HFF-Myc (cell line): ENCODE results near the gene ENO2.

Experiments used
- DNase-seq: peaks from one replicate; pipeline ENCODE4 v3.0.0-alpha.2; 2011; ENCODE audit warnings: low read depth; ENCODE audit errors: extremely low read depth
- H3K4me3 ChIP-seq: replicated peaks from 2 replicates; pipeline ENCODE4 v1.5.1; 2011; ENCODE audit warnings: low read depth, mild to moderate bottlenecking, control low read depth, low read length
- CTCF ChIP-seq: IDR thresholded peaks from 2 replicates; pipeline ENCODE4 v1.5.1; 2012; ENCODE audit warnings: mild to moderate bottlenecking, low read depth, low read length, control low read depth; ENCODE audit errors: missing control alignments

Gene ENO2

GRCh38 chr12:6945613-6946012, 31.2 kb downstream of the ENO2 start:
- TF ChIP-seq CTCF = no peak
- DNase-seq = no peak
- H3K4me3 ChIP-seq = peak overlapping the region; percentile 78

- DNase-seq = no peak
Observed at GRCh38 chr12:6946033-6946919, 31.9 kb downstream of the ENO2 start.

GRCh38 chr12:6946920-6947374, 32.6 kb downstream of the ENO2 start:
- no peak overlapping the region for H3K4me3 ChIP-seq
- no peak for DNase-seq
- TF ChIP-seq CTCF = no peak

More at GRCh38 chr12:6946033-6946919, 31.9 kb downstream of the ENO2 start:
- TF ChIP-seq CTCF = no peak
- H3K4me3 ChIP-seq = no peak overlapping the region

GRCh38 chr12:6947615-6948014, 33.2 kb downstream of the ENO2 start:
- TF ChIP-seq CTCF = no peak
- no peak overlapping the region for H3K4me3 ChIP-seq
- no peak for DNase-seq

GRCh38 chr12:6948873-6949594, 34.7 kb downstream of the ENO2 start:
- no peak for TF ChIP-seq CTCF
- no peak overlapping the region for H3K4me3 ChIP-seq
- no peak for DNase-seq

GRCh38 chr12:6950401-6950801, 36.0 kb downstream of the ENO2 start:
- DNase-seq = no peak
- no peak overlapping the region for H3K4me3 ChIP-seq
- no peak for TF ChIP-seq CTCF
